22Rv1 (cell line): ENCODE data around the gene DSP.
A peak's percentile ranks its signal among the peaks of the same experiment; 100 is the strongest.

Source experiments
- H3K27ac ChIP-seq: fragments of 450-650 bp; 2 replicates; pipeline ENCODE4 v1.5.1; 2017
- ZFX ChIP-seq: fragments of 450-650 bp; IDR thresholded peaks from 2 replicates; pipeline ENCODE4 v1.6.1; 2017; ENCODE audit warnings: antibody characterized with exemption, borderline replicate concordance
- TF ChIP-seq, protein P1 (sequence below): fragments of 450-650 bp; IDR thresholded peaks from 2 replicates; pipeline ENCODE4 v1.5.1; 2017; ENCODE audit warnings: mild to moderate bottlenecking

DSP gene

DNA sequence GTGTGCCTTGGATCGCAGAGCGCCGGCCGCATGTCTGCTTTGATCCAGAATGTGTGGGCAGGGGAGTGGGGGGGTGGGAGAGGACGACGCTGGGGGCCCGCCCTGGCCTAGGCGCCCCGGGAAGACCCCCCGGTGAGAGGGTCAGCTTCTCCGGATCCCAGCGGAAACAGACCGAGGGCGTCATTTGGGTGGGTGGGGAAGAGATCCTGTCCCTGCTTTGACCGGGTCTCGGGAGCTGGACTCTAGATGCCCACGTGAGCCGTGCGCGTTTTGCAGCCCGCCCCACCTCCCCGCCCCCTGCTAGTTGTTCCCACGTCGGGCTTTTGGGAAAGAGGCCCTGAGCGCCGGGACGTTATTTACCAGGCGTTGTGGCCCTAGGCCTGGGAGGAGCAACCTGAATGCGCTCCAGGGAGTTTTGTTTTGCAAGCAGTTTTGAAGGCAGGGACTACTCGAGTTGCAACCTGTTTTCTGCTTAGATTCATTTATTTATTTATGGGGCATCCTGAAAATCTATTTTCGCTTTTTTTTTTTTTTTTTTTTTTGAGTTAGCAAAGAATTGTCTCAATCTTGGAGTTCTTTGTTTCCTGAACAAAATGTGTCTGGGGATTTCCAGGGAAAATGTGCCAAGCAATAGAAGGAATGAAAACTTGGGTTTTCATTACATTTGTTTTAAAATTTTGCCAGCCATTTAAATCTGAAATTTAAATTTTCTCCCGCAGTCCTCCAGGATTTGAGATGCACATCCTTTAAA, 1.6 kb downstream of the DSP start:
- H3K27ac ChIP-seq = peak overlapping the region; percentile 60
- TF ChIP-seq ZFX = no peak
- TF ChIP-seq, protein P1, sequence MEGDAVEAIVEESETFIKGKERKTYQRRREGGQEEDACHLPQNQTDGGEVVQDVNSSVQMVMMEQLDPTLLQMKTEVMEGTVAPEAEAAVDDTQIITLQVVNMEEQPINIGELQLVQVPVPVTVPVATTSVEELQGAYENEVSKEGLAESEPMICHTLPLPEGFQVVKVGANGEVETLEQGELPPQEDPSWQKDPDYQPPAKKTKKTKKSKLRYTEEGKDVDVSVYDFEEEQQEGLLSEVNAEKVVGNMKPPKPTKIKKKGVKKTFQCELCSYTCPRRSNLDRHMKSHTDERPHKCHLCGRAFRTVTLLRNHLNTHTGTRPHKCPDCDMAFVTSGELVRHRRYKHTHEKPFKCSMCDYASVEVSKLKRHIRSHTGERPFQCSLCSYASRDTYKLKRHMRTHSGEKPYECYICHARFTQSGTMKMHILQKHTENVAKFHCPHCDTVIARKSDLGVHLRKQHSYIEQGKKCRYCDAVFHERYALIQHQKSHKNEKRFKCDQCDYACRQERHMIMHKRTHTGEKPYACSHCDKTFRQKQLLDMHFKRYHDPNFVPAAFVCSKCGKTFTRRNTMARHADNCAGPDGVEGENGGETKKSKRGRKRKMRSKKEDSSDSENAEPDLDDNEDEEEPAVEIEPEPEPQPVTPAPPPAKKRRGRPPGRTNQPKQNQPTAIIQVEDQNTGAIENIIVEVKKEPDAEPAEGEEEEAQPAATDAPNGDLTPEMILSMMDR = no peak

DNA sequence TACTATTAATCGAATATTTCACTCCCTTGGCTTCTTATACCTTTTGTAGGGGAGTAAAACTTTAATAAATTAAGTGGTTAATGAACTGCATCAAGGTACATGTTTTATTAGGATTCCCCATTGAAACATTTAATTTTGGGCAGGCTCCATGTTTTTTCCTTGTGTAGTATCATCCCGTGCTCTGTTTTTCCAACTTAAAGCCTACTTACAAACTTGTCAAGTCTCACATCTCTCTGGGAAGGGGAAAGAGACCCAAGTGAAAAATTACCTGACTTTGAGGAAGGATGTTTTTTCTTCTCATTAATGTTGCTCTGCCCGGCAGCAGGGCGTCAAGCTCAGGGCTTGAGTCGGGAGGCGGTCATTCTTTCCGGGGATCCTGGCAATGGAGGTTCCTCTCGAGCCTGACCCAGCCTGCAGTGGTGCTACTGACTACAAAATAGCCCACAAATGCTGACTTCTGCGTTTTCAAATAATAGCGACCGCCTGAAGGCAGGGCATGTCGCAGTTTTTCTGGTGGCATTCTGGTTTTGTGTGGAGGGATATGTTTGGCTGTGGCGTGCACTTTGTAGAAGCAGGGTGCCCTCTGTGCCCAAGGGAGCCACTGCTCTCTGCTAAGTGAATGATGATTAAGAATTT, 2.4 kb downstream of the DSP start:
- H3K27ac ChIP-seq = no peak overlapping the region
- TF ChIP-seq, protein P1 = no peak
- TF ChIP-seq ZFX = no peak

DNA sequence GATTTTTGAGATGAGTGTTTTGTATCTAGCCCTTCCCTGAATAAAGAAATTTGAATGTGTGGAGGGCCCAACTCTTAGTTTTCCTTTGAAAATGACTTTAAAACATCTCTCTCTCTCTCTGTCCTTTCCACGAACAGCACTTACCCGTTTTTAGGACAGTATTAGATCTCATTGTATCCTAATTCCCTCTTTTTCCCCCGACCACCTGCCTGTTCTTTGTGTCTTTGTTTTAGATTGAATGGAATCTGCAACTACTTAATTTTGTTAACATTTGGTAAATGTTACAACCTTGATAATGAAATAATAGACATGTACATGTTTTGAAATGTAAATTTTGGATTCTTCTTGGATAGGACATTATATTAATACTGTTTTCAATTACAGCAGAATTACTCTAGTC, 3.1 kb downstream of the DSP start:
- TF ChIP-seq ZFX = no peak
- TF ChIP-seq, protein P1 = no peak
- no peak overlapping the region for H3K27ac ChIP-seq

DNA sequence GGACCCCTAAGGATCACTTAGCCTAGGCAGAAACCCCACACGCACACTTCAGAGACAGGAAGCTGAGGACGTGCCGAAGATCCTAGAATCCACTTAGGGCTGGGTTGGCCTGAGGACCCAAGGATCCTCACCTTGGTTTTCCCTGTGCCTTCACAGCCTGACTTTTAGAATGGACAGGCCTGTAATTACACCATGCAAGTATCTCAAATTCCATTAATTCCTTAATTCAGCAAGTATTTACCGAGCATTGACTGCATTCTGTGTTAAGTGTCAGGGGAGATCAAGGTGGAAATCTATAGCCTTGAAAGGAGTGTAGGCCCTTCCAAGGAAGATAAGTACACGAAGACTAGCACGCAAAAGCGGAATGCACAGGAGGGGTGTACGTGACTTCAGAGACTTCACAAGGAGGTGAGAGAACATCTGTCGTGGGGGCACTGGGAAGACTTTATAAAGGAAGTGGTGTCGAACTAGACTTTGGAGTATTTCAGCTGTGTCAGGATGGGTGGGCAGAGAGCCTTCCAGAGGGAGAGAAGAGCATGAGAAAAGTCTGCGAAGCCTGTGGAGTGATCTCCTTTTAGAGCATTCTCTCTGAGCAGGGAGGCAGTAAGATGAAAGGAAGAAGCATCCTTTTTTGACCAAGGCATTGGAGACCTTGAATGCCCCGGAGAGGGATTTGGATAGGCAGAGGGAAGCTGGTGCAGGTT, 4.0 kb downstream of the DSP start:
- TF ChIP-seq ZFX = no peak
- TF ChIP-seq, protein P1 = no peak
- H3K27ac ChIP-seq = no peak overlapping the region

DNA sequence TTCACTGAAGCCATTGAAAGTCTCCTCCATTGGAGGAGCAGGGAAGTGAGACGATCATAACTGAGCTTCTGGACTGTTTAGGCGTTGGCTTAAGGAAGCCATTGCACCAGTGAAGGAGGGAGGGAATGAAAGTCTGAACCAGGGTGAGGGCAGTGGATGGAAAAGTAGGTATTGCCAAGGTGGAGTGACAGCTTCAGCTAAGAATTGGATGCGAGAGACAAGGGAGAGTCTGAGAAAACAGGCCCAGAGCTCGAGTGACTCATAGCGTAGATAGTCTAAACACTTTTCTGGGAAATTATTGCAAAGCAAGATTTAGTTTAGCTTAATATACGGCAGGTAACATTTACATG, 4.5 kb downstream of the DSP start:
- TF ChIP-seq, protein P1 = no peak
- no peak for TF ChIP-seq ZFX
- no peak overlapping the region for H3K27ac ChIP-seq

DNA sequence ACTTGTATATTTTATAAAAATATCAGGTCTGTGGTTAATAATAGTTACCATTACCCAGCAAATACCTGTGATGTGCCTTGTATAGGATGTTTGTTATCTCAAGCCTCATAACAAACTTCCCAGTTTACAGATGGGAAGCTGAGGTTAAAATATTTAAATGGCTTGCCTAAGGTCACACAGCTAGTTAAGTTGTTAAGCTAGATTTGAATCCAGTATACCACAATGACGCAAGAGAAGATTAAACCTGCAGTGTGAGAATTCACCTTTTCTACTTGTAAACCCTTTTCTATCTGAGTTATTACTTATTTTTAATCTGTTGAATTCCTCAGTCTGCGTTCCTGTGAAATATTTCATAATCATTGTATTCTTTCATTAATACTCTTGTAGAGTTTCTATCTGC, 4.9 kb downstream of the DSP start:
- TF ChIP-seq, protein P1 = no peak
- no peak for TF ChIP-seq ZFX
- H3K27ac ChIP-seq = no peak overlapping the region

DNA sequence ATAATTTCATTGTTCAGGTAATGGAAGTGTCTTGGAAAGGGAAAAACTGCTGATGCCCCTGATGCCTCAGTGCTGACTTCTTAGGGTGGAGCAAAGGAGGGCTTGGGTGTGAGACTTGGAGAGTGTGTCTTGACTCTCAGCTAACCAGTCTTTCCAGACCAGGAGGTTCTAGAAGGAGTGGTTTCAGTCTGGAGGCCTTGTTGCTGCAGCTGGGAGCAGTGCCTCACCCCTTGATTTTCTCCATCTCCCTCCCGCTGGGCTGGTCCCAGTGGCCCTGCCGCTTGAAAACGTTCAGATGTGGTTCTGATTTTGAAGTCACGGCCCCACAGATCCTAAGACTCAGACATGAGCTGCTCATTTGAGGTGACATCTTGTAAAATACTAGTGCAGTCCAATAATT, 5.4 kb downstream of the DSP start:
- no peak overlapping the region for H3K27ac ChIP-seq
- TF ChIP-seq ZFX = no peak
- TF ChIP-seq, protein P1 = no peak
